Eye (tissue), 1 donor: ENCODE data around the gene ARHGAP42.

Experiments
- DNase-seq: peaks from one replicate; pipeline ENCODE4 v3.0.0-alpha.2; 2015

Gene ARHGAP42

GRCh38 chr11:100682247-100682969 is 4.7 kb upstream of the ARHGAP42 start:
- no peak for DNase-seq

DNA sequence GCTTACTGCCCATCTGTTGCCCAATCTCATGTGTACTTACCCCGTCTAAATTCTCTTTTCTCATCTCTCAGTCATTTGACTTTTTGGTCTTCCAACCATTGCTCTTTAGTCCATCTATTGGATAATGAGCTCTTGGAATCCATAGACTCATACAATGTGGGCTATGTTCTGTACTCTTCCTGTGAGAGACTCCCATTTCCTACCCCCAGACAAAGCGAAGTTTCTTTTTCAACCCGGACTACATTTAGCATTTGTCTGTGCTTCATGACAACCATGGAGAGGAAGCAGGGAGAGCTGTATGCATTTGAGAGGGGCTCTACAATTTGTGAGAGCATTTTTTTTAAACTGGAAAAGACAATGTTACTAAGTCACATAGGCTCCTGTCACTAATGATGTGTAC is 4.0 kb upstream of the ARHGAP42 start:
- DNase-seq, result no peak

DNA sequence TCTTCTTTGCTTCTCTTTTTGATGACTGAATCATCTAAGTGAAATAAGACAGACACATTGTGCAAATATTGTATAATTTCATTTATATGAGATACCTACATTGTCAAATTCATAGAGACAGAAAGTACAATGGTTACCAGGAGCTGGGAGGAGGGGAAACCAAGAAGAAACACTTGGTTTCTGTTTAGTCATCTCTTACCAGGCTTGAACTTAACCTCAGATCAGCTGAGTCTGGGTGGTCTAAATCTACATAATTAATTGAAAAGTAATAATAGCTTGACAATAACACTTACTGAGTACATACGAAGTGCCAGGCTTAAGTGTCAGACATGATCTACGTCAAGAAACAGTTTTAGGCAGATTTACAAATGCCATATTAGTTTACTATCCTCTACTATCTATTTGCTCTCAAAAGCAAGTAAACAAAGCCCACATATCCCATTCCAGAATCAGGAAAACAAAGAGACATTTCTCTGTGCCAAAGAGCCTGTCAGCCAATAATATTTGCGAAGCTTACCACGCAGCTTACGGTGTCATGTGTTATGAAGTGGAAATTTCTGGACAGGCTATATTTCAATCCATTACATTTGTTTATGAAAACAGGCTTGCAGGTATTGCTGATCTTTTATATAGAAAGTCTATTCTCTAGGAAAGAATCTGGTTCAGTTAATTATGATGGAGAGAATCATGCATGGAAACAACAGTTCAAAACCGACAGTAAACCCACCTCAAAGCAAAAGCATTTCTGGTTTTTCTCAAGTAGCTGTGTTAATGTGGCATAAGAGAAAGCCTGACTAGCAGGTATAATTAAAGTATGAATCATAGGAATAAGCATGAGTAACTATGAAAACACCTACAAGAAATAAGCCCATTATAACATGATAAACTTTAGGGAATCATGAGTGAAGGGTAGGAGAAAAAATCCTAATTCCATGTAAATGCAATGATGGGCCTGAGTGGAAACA is 2.7 kb upstream of the ARHGAP42 start:
- DNase-seq, result no peak

- DNase-seq, result no peak
Observed at GRCh38 chr11:100686476-100687053, 523 bp upstream of the ARHGAP42 start.

DNA sequence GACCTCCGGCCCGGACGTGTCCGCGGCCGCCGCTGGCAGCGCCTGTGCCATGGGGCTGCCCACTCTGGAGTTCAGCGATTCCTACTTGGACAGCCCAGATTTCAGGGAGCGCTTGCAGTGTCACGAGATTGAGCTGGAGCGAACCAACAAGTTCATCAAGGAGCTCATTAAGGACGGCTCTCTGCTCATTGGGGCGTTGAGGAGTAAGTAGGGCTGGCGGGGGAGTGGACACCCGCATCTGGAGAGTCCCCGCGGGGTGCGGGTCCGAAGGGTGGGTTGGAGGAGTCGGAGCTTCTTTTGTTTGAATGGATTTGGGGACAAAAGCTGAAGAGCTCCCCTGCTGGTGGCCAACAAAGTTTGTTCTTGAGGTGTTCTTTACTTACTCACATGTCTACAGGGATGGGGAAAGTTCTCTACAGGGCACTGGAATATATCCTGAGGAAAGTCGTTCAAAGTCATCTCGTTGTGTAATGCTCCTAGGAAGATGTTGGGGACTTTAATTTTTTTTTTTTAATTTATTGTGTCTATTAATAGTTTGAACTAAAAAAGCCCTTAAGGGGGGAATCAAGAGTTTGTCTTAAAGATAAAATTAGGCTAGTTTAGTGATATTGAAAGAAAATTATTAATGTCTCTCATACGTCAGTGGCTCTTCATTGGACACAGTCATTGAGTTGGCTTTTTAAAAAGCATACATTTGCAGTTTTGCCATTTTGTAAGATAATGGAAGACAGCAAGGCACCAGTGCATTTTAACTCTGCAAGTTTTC is 725 bp downstream of the ARHGAP42 start:
- peak; percentile 91 for DNase-seq

- no peak for DNase-seq
Observed at GRCh38 chr11:100689141-100689540, 2.1 kb downstream of the ARHGAP42 start.

- DNase-seq, result no peak
Observed at GRCh38 chr11:100691896-100692653, 5.0 kb downstream of the ARHGAP42 start.

- no peak for DNase-seq
Observed at GRCh38 chr11:100695911-100696310, 8.8 kb downstream of the ARHGAP42 start.

GRCh38 chr11:100703139-100703538 is 16.1 kb downstream of the ARHGAP42 start:
- DNase-seq, result no peak

DNA sequence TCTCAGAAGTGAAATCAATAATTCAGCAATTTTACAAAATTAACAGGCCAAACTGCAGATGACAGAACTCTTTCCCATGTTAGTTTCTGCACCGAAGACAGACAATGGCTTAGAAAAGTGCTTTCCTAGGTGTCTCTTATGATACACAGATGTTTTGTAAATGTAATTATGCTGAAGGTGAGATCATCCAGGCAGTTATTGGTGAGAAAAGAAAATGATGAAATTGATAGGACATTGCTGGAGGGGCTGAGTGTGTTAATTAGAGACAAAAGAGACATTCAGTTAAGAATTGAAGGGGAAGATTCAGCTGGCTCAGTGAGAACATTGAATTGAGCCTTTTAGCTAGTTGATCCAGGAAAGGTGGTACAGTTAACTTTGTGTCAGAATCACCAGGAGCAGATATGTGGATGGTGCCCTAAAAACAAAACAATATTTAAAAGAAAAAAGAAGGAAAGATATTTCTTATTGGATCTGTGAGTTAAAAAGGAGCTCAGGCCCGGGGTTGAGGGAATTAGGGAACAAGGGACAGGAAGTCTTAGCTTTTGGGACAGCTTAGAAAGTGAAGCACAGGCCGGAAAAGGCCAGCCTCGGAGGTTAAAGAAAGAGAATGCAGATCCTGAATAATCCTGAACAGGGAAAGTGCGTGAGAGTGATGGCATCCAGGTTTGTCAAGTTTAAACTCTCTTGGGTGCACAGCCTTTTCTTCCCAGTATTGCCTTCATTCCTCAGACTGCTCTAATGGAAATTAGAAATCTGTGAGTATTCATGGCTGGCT is 16.9 kb downstream of the ARHGAP42 start:
- no peak for DNase-seq

DNA sequence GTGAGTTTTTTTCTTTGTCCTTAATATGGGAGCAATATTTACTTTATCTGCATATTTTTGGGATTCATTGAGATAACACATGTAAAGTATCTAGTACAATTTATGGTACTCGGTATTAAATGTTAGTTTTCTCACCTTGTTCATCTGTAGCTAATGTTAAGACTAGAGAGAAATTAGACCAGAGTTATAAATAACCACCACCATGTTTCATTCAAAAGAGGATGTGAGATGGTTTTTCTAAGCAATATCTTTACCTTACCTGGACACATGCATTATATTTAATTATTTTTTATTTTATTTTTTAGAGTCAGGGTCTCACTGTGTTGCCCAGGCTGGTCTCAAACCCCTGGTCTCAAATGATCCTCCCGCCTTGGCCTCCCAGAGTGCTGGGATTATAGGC is 18.4 kb downstream of the ARHGAP42 start:
- DNase-seq, result no peak

- no peak for DNase-seq
Observed at GRCh38 chr11:100706179-100706578, 19.1 kb downstream of the ARHGAP42 start.

DNA sequence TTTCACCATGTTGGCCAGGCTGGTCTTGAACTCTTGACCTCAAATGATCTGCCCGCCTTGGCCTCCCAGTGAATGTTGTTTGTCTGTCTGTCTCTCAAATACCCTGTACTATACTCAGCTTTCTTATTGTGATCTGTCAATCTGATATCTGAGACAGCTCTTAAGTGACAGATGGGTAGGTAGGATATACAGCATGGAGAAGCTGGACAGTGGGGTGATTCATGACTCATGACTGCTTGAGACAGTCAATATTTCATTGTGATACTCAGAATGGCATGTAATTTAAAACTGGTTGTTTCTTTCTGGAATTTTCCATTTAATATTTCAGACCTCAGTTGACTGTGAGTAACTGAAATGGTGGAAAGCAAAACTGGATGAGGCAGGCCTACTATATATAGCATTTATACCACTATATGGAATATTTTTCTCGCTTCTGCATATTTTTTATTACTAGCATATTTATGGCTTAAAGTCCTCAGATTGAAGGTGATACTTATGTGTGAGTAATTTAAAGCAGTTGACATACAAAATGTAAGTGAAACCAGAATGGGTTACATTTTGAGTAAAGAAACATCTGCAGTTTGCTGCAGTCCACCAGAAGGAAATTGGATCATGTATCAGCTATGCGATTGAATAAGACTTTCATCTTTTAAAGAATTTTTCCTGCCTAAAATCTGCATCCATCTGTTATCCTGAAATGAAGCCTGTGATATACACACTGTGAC is 22.3 kb downstream of the ARHGAP42 start:
- no peak for DNase-seq

GRCh38 chr11:100711984-100712383 is 24.9 kb downstream of the ARHGAP42 start:
- DNase-seq, result no peak

- DNase-seq, result no peak
Observed at GRCh38 chr11:100712583-100712982, 25.5 kb downstream of the ARHGAP42 start.

DNA sequence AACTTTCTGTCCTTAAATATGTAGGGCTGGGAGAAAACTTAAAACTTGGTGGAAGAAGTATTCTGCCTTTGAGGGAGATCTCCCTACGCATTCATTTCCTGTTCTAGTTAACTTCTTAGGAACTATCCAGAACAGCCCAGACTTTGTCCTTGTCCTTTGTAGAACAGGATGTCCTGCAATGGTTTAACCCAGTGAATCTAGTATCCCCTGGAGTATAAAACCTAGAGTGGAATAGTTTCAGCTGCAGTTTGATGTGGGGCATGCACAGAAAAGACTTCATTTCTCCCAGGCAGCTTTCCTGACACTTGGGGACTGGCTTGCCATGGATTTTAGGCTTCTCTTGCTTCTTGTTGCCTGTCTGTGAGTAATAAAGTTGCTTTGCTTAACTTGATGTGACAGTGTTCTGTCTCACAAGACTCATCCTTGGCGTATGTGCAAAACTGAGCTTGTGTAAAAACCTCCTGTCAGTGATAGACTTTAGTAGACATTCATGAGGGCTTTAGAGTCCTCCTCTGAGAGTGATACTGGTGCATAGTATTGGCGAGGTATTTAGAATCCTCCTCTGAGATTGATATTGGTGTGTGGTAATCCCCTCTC is 28.2 kb downstream of the ARHGAP42 start:
- DNase-seq, result no peak

- no peak for DNase-seq
Observed at GRCh38 chr11:100716838-100717237, 29.8 kb downstream of the ARHGAP42 start.

- DNase-seq, result peak; percentile 45
Observed at GRCh38 chr11:100719362-100719761, 32.3 kb downstream of the ARHGAP42 start.

DNA sequence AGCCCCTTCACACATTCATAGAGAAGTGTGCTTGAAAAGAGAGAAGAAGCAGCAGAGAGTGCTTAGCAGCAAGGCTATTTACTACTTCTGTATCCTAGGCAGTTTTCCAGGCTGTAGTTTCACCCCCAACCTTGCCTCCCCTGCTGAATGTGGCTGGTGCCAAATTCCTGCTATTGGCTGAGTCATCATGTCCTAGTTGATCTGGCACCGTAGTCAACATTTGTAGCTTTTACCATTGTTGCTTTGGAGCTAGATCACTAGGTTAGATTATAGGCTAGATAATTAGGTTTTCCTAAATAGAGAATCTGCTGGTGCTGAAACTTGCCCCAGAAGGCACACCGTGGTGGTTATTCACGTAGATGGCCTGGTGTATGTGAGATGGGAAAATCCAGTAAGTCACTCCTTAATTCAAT is 32.7 kb downstream of the ARHGAP42 start:
- peak; percentile 37 for DNase-seq

DNA sequence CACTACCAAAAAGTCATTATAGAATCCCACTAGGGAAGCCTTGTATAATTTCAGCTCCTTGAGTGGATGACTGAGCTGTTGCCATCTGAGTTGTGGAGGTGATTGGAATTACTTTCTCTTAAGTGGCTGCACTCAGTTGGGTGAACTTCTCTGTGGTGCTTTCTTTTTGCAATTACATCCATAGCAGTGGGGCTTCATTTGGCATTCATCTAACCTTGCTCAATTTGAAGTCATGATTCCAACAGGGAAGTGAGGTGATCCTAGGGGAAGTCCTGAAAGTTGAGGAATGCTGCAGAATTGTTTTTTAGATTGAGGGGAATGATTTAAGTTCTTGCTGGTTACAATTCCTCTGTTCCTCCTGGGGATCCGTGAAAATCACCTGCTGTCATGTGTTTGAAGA is 39.6 kb downstream of the ARHGAP42 start:
- DNase-seq, result no peak
